Peyer's patch (tissue), 4 donors: ENCODE data around the gene CDHR1. TPM values are rescaled to one million over a fixed set of nuclear protein-coding genes. Genes with fewer than 3 reads are reported as not detected.

ENCODE experiments used
- DNase-seq, 3 donors: peaks; one replicate each; pipeline ENCODE4 v3.0.0-alpha.2; 2017 to 2019
- H3K27ac ChIP-seq, 4 donors: fragments of 200-600 bp; sonication (generic); one replicate each; pipeline ENCODE4 v1.5.1; 2016 to 2019
- H3K27me3 ChIP-seq, 2 donors: fragments of 200-600 bp; sonication (generic); one replicate each; pipeline ENCODE4 v1.5.1; 2019
- H3K36me3 ChIP-seq, 3 donors: fragments of 200-600 bp; sonication (generic); one replicate each; pipeline ENCODE4 v1.5.1; 2016 to 2019
- H3K4me1 ChIP-seq, 4 donors: fragments of 200-600 bp; sonication (generic); one replicate each; pipeline ENCODE4 v1.5.1; 2016 to 2019
- H3K4me3 ChIP-seq, 4 donors: fragments of 200-600 bp; sonication (generic); 1 replicate in 3 of 4; 2 replicates in 1 of 4; pipeline ENCODE4 v1.5.1; 2016 to 2019; ENCODE audit warnings: mild to moderate bottlenecking in 1 of 4
- H3K9me3 ChIP-seq, 4 donors: fragments of 200-600 bp; sonication (generic); one replicate each; pipeline ENCODE4 v1.5.1; 2016 to 2019; ENCODE audit warnings: mild to moderate bottlenecking in 1 of 4
- CTCF ChIP-seq, 6 experiments: fragments of 450-650 bp in 4 of 6; fragments of 200-600 bp in 2 of 6; sonication (generic) in 1 of 6; IDR thresholded peaks; one replicate each; pipeline ENCODE4 v1.5.1; 2017 to 2019; ENCODE audit warnings: antibody characterized with exemption in 6 of 6, mild to moderate bottlenecking in 3 of 6, moderate library complexity in 1 of 6
- POLR2A ChIP-seq, 2 donors: fragments of 450-650 bp; IDR thresholded peaks; one replicate each; pipeline ENCODE4 v1.5.1; 2017; ENCODE audit warnings: antibody characterized with exemption in 2 of 2, mild to moderate bottlenecking in 2 of 2, moderate library complexity in 2 of 2
- total RNA-seq, 4 donors: library from RNA; depleted of rRNA; stranded (reverse); fragments of >200 nt; gene quantifications; one replicate each; pipeline ENCODE4 v1.1.0, GENCODE V29; 2016

The CDHR1 gene
- total RNA-seq, 4 donors from 2014 or later = 22.6 to 87.0 (median 59.9) TPM

DNA sequence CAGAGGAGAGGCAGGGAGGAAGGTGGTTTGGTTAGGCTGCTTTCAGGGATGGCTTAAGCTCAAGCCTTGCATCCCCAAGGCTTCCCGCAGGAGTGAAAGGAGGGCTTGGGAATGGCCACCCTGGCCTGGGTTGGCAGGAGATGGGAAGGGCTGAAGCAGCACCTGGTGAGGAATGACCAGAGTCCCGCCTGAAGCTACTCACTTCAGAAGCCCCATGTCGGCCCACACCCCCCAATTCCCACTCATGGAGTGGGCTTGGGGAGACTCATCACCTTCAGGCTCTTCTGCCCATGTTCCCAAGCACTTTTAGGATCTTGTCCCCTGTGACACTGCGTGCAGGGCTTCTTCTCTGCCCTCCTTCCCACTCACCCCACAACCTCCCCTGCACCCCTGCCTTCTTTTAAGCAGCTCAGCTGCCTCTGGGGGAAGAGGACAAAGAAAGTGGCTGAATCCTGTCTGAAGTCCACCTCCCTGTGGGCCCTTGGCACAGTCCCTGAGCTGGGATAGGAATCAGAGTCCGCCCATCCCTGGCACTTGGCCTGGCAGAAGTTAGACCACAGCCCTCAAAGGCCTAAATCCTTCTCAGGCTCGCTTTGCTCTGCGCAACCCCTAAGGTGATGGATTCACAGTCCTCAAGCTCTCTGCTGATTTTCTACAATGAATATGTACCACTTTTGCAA is 67.0 kb downstream of the CDHR1 start:
- no peak for TF ChIP-seq POLR2A (IDR thresholded peaks at IDR 0.05)
- no peak for TF ChIP-seq CTCF (IDR thresholded peaks at IDR 0.05)
- DNase-seq = no peak

DNA sequence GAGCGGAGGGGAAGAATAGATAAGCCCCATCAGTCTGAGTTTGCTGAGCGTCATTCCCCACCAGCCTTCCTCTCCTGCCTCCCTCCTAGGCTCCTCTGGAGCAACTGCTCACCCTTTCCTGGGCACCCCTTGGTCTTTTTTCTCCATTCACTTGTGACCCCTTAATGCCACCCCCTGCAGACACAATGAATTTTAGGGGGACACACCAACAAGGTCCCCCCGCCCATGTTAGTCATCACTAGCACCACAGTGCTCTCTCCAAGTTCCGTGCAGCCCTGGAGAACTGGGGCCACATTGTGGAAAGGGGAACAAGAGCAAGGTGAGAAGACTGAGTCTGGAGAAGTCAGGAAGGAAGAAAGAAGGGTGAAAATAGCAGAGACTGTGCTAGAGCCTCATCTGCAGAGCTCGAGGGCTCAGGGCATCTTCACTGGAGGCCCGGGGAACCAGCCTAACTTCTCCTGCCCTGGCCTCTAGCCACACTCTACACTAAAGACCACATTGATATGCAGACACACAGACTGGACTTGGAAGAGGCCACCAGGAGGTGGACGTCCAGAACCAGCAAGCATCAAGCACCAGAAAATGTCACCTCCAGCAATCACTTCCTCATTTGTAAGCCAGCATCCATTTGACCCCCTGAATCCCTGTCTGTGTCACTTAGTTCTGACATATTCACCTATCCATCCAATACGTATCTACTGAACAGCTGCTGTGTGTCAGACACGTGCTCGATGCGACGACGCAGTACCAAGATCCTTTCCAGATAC is 68.0 kb downstream of the CDHR1 start:
- TF ChIP-seq POLR2A (IDR thresholded peaks at IDR 0.05) = no peak
- no peak for TF ChIP-seq CTCF (IDR thresholded peaks at IDR 0.05)
- Histone ChIP-seq H3K36me3 (no peaks in the 10 kb centered on the region), H3K9me3 (no peaks in the 10 kb centered on the region)

More for the DNA sequence above, 67.0 kb downstream of the CDHR1 start:
- Histone ChIP-seq H3K9me3 (no peaks in the 10 kb centered on the region), H3K4me3 (no peak overlapping the region), H3K27me3 (no peaks in the 10 kb centered on the region), H3K4me1 (no peaks in the 10 kb centered on the region), H3K27ac (no peak overlapping the region), H3K36me3 (no peaks in the 10 kb centered on the region)

DNA sequence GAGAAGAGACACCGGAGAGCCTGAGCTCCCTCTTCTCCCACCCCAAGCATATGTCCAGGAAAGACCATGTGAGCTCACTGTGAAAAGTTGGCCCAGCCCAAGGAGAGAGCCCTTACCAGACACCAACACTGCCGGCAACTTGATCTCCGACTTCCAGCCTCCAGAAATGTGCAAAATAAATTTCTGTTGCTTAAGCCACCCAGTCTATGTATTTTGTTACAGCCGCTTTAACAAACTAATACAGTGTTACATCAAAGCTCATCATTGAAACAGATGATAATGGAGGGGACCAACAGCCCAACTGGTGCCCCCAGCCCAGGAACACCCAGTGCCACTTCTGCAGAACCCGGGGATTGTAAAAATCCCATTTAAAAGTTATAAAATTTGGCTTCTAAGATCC is 69.4 kb downstream of the CDHR1 start:
- TF ChIP-seq CTCF (IDR thresholded peaks at IDR 0.05) (no peak), POLR2A (IDR thresholded peaks at IDR 0.05) (no peak)
- no peaks in the 10 kb centered on the region for H3K4me1 ChIP-seq
- H3K27ac ChIP-seq = no peak overlapping the region
- no peak overlapping the region for H3K4me3 ChIP-seq
- no peaks in the 10 kb centered on the region for H3K36me3 ChIP-seq
- H3K27me3 ChIP-seq = no peaks in the 10 kb centered on the region
- DNase-seq = no peak
- H3K9me3 ChIP-seq = no peaks in the 10 kb centered on the region

More for the DNA sequence above, 68.0 kb downstream of the CDHR1 start:
- Histone ChIP-seq H3K27me3 (no peaks in the 10 kb centered on the region), H3K4me3 (no peak overlapping the region), H3K27ac (no peak overlapping the region), H3K4me1 (no peaks in the 10 kb centered on the region)
- DNase-seq = no peak

DNA sequence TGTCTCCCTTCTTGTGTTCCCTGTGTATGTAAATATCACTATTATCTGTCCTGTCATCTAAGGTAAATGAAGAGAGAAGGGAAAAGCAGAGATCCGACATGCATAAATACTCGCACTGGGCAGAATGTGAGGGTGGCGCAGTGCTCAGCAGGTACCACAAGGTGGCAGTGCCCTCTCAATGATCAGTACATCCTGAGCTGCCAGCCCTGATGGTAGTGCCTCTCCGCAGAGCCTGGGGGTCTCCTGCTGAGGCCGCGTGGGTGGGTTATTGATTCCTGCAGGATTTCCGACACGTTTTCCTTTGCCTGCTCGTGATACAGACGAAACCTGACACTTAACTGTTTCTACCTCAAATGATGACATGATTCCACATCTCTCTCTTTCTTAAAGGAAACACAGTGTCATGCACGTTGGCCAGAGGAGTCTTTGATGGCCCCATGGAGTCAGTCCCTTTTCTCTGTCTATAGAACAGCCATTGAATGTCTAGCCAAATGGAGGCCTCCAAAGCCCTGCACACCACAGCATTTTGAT is 70.3 kb downstream of the CDHR1 start:
- no peak for TF ChIP-seq POLR2A (IDR thresholded peaks at IDR 0.05)
- TF ChIP-seq CTCF (IDR thresholded peaks at IDR 0.05) = peak; percentile 41 to 91 (median 88)
- no peak overlapping the region for H3K4me3 ChIP-seq
- H3K36me3 ChIP-seq = no peaks in the 10 kb centered on the region
- peak; percentile 50 to 86 (median 78) for DNase-seq
- no peaks in the 10 kb centered on the region for H3K4me1 ChIP-seq
- H3K27ac ChIP-seq = no peak overlapping the region
- H3K27me3 ChIP-seq = no peaks in the 10 kb centered on the region
- H3K9me3 ChIP-seq = no peaks in the 10 kb centered on the region

GRCh38 chr10:84265418-84265817 is 71.1 kb downstream of the CDHR1 start:
- DNase-seq = no peak
- no peaks in the 10 kb centered on the region for H3K4me1 ChIP-seq
- no peaks in the 10 kb centered on the region for H3K27me3 ChIP-seq
- no peak overlapping the region for H3K27ac ChIP-seq
- TF ChIP-seq POLR2A (IDR thresholded peaks at IDR 0.05) (no peak), CTCF (IDR thresholded peaks at IDR 0.05) (no peak)
- H3K36me3 ChIP-seq = no peaks in the 10 kb centered on the region
- no peak overlapping the region for H3K4me3 ChIP-seq
- no peaks in the 10 kb centered on the region for H3K9me3 ChIP-seq
